Measurements from ENCODE around the gene FBRS.
"Not testable (repeated sequence)": the region's sequence is repeated elsewhere in the genome, so short reads cannot be mapped to it uniquely, and the experiment has no call there.

FBRS gene

GRCh38 chr16:30657866-30658730 is at the start of gene FBRS:
TSS of gene FBRS (plus strand) at chr16:30658431. CDS start at chr16:30659519, 1,088 bp downstream.
- peak; percentile 100 for DNase-seq (ENCODE audit: low spot score)

- DNase-seq (ENCODE audit: low spot score), result peak; percentile 16
Observed at GRCh38 chr16:30609002-30609925, 49.0 kb upstream of the FBRS start.

GRCh38 chr16:30609926-30610839 is 48.0 kb upstream of the FBRS start, which contains the start of gene ZNF689:
TSS of gene ZNF689 (minus strand) at chr16:30610389. CDS start at chr16:30610041, 348 bp downstream.
- DNase-seq (ENCODE audit: low spot score), result peak; percentile 99

DNA sequence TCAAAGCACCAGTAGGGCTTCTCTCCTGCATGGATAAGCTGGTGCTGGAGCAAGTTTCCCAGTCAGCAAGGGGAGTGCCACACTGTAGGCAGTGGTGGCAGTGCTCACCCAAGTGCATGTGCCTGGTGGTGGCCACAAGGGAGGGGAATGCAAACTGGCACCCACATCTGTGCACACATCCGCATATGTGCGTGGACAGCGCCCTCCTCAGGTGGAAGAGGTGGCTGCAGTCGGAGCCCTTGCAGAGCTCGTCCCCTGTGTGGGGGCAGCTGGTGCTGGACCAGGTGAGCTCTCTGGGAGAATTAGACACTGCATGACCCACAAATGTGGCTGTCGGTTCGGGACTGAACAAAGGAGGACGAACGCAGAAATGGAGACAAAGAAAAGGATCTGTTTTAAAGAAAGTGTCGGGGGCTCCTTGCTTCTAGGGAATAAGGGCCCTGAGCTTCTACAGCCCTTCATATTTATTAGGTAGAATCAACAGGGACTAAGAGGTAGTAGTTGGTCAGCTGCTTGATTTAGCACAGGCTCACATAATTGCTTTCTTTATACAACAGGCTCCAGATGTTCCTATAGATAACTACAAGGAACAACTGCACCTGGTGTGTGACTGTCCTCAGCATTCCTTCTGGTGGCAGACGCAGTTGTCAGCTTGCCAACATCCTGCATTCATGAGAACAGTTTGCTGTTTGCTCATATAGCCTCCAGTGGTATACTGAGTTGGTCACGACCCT is 42.7 kb upstream of the FBRS start:
- DNase-seq (ENCODE audit: low spot score), result peak; percentile 72

DNA sequence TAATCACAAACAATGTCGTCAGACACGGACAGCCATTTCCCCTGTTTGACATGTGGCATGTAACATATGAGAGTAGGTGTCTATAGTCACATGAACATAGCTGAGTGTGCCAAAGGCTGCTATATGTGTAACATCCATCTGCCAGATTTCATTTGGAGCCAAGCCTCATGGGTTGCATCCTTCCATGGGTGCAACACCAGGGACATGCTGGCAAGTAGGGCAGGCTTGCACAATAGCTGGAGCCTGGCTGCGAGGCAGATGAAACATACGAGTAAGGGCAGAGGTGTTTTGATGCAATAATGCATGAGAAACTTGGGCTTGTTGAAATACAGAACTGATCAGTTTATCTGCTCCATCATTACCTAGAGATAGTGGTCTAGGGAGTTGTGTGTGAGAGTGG is 39.0 kb upstream of the FBRS start:
- no peak for DNase-seq (ENCODE audit: low spot score)

DNA sequence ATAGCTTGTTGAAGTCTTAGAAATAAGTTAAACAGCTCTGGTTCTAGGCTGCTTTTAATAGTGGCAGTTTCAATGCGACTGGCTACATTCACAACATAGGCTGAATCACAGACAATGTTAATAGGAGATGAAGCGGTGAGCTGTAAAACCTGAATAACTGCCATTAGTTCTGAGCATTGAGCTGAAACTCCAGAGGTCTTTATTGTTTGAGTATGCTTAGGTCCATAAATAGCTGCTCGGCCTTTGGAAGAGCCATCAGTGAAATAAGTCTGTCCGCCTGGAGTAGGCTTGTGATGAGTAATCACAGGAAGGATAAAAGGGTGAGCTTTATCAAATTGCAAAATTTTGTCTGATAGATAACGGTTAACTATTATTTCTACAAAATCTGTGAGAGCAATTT is 38.6 kb upstream of the FBRS start:
- DNase-seq (ENCODE audit: low spot score), result no peak

GRCh38 chr16:30620169-30620568 is 38.1 kb upstream of the FBRS start:
- no peak for DNase-seq (ENCODE audit: low spot score)

DNA sequence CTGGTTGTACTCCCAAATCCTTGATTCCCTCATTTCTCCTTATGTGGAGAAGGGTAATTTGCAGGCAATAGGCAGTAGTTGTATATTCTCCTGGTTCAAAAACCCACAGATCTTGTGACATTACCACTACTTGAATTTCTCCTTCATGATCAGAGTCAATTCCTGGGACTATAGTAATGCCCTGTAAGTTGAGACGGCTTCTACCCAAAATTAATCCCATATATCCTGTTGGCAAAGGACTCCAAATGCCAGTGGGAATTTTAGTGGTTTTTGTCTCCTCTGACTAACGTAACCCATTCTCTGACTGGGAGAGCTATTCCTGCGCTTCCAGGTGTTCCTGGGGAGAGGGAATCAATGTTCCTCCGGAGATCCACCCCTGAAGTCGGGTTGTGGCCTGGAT is 36.5 kb upstream of the FBRS start:
- no peak for DNase-seq (ENCODE audit: low spot score)

DNA sequence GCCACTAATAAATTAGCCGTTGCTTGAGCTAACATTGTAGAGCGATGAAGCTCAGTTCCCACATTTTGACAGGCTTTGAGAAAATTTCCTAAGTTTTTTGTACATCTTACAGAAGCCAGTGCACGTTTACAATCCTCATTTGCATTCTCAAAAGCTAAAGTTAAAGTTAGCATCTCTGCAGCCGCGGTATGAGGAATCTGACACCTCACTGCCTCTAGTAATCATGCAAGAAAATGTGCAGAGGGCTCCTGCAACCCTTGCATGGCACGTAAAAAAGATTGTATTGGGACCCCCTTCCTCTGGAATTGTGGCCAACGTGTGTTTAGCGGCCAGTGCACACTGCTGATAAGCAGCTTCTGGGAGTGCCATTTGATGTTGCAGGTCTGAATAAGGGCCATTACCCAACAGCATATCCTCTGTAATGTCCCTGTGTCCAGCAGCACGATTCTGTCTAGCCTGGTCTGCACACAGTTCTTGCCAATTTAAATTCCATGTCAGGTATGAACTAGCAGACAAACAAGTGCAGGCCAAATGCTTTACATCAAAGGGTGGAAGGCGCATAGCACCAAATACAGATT is 35.7 kb upstream of the FBRS start:
- no peak for DNase-seq (ENCODE audit: low spot score)

- DNase-seq (ENCODE audit: low spot score), result no peak
Observed at GRCh38 chr16:30623536-30624283, 34.5 kb upstream of the FBRS start.

DNA sequence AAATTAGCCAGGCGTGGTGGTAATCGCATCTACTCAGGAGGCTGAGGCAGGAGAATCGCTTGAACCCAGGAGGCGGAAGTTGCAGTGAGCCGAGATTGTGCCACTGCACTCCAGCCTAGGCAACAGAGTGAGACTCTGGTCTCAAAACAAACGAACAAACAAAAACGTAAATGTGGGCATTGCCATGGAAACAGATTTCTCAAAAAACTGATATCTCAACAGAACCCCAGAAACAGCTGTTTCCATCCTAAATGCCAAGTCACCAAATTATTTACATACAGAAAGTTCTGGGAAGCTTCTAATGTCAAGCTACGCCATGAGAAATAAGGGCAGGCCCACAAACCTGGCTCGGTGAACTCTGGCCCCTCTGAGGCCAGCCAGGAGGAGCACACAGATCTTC is 32.0 kb upstream of the FBRS start:
- DNase-seq (ENCODE audit: low spot score), result no peak

- peak; percentile 92 for DNase-seq (ENCODE audit: low spot score)
Observed at GRCh38 chr16:30628628-30629540, 29.3 kb upstream of the FBRS start.

- DNase-seq (ENCODE audit: low spot score), result not testable (repeated sequence)
Observed at GRCh38 chr16:30632454-30632853, 25.8 kb upstream of the FBRS start.

GRCh38 chr16:30633526-30633925 is 24.7 kb upstream of the FBRS start:
- no peak for DNase-seq (ENCODE audit: low spot score)

- no peak for DNase-seq (ENCODE audit: low spot score)
Observed at GRCh38 chr16:30636599-30636998, 21.6 kb upstream of the FBRS start.

DNA sequence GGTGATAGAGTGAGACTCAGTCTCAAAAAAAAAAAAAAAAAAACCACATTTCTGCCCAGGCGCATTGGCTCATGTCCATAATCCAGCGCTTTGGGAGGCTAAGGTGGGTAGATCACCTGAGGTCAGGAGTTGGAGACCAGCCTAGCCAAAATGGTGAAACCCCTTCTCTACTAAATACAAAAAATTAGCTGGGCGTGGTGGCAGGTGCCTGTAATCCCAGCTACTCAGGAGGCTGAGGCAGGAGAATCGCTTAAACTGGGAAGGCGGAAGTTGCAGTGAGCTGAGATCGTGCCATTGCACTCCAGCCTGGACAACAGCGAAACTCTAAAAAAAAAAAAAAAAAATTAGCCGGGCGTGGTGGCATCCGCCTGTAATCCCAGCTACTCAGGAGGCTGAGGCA is 21.1 kb upstream of the FBRS start:
- not testable (repeated sequence) for DNase-seq (ENCODE audit: low spot score)

DNA sequence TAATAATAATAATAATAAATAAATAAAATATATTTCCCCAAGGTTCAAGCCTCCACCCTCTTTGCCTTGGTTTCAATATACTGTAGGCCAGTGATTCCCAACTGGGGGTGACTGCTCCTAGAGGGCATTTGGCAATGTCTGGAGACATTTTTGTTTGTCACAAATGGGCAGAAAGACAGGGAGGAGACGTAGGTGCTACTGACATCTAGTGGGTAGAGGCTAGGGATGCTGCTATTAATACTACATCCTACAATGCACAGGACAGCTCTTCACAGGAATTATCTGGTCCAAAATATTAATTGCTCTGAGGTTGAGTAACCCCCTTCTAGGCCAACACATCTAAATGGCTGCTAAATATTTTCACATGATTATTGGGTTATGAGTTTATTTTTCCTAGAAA is 20.3 kb upstream of the FBRS start:
- peak; percentile 78 for DNase-seq (ENCODE audit: low spot score)

GRCh38 chr16:30641378-30641982 is 16.8 kb upstream of the FBRS start:
- no peak for DNase-seq (ENCODE audit: low spot score)

All from NAMALWA (cell line).